HG02678 (cell line): ENCODE measurements around the gene EEF1A2.
"Not testable (repeated sequence)": the region's sequence is repeated elsewhere in the genome, so short reads cannot be mapped to it uniquely, and the experiment has no call there.

ENCODE experiments used
- ATAC-seq: cut with Tn5 transposase; IDR thresholded peaks from one replicate; pipeline ENCODE4 v1.9.1; 2021; ENCODE audit warnings: mild to moderate bottlenecking, moderate library complexity; ENCODE audit not compliant: unreplicated experiment

The EEF1A2 gene

GRCh38 chr20:63488315-63489251, 10.3 kb downstream of the EEF1A2 start:
- no peak for ATAC-seq

- no peak for ATAC-seq
Observed at GRCh38 chr20:63487781-63488241, 11.1 kb downstream of the EEF1A2 start.

- ATAC-seq, result no peak
Observed at GRCh38 chr20:63487116-63487764, 11.6 kb downstream of the EEF1A2 start.

GRCh38 chr20:63486300-63486855, 12.5 kb downstream of the EEF1A2 start:
- ATAC-seq, result no peak

GRCh38 chr20:63484651-63485403, 14.1 kb downstream of the EEF1A2 start:
- ATAC-seq, result no peak

- ATAC-seq, result no peak
Observed at GRCh38 chr20:63484236-63484635, 14.6 kb downstream of the EEF1A2 start.

GRCh38 chr20:63483834-63484233, 15.0 kb downstream of the EEF1A2 start:
- no peak for ATAC-seq

- ATAC-seq, result no peak
Observed at GRCh38 chr20:63482021-63482587, 16.8 kb downstream of the EEF1A2 start.

GRCh38 chr20:63481503-63481902, 17.4 kb downstream of the EEF1A2 start:
- ATAC-seq, result no peak

GRCh38 chr20:63479695-63480419, 19.0 kb downstream of the EEF1A2 start:
- ATAC-seq, result not testable (repeated sequence)

GRCh38 chr20:63478346-63479302, 20.3 kb downstream of the EEF1A2 start:
- ATAC-seq, result no peak

GRCh38 chr20:63477944-63478343, 20.9 kb downstream of the EEF1A2 start:
- no peak for ATAC-seq

GRCh38 chr20:63477061-63477616, 21.7 kb downstream of the EEF1A2 start:
- no peak for ATAC-seq

GRCh38 chr20:63475209-63475608, 23.7 kb downstream of the EEF1A2 start:
- no peak for ATAC-seq

GRCh38 chr20:63473555-63474449, 25.1 kb downstream of the EEF1A2 start:
- ATAC-seq, result no peak

- no peak for ATAC-seq
Observed at GRCh38 chr20:63472862-63473390, 26.0 kb downstream of the EEF1A2 start.
